ENCODE results near the gene SLC22A31.

SLC22A31 gene

GRCh38 chr16:89169778-89170177, 30.6 kb downstream of the SLC22A31 start:
- Histone ChIP-seq H3K36me3 (ENCODE audit: low read length) (no peaks in the 10 kb centered on the region), H3K9me2 (replicated peaks; ENCODE audit: insufficient read depth, low read length) (no peaks in the 10 kb centered on the region), H4K20me1 (ENCODE audit: low read depth, low read length) (no peaks in the 10 kb centered on the region), H3F3A (ENCODE audit: insufficient read depth) (no peaks in the 10 kb centered on the region), H3K79me2 (ENCODE audit: insufficient read depth, low read length) (no peaks in the 10 kb centered on the region), H2AFZ (ENCODE audit: low read depth, low read length, severe bottlenecking) (no peak overlapping the region), H3K9me3 (ENCODE audit: insufficient read depth, low read length) (no peaks in the 10 kb centered on the region), H3K4me2 (ENCODE audit: low read depth, low read length, poor library complexity, severe bottlenecking) (no peak overlapping the region), H3K4me3 (ENCODE audit: insufficient read depth, low read length, poor library complexity, severe bottlenecking) (no peak overlapping the region), H3K9ac (ENCODE audit: low read length) (no peak overlapping the region), H3K27ac (ENCODE audit: low read depth, low read length) (no peak overlapping the region), H3K27me3 (ENCODE audit: low read length) (no peaks in the 10 kb centered on the region)
- no peak for TF ChIP-seq EZH2phosphoT487 (conservative IDR thresholded peaks at IDR 0.05; ENCODE audit: low read length)
- no peak for TF ChIP-seq CTCF (IDR thresholded peaks at IDR 0.05; ENCODE audit: insufficient read depth, low read length, poor library complexity, severe bottlenecking)

- no peak for TF ChIP-seq EZH2phosphoT487 (conservative IDR thresholded peaks at IDR 0.05; ENCODE audit: low read length)
- TF ChIP-seq CTCF (IDR thresholded peaks at IDR 0.05; ENCODE audit: insufficient read depth, low read length, poor library complexity, severe bottlenecking), result no peak
- H4K20me1 ChIP-seq (ENCODE audit: low read depth, low read length), result no peaks in the 10 kb centered on the region
- no peak overlapping the region for H2AFZ ChIP-seq (ENCODE audit: low read depth, low read length, severe bottlenecking)
- H3K4me3 ChIP-seq (ENCODE audit: insufficient read depth, low read length, poor library complexity, severe bottlenecking), result no peak overlapping the region
- H3F3A ChIP-seq (ENCODE audit: insufficient read depth), result no peaks in the 10 kb centered on the region
- H3K27ac ChIP-seq (ENCODE audit: low read depth, low read length), result no peak overlapping the region
- H3K27me3 ChIP-seq (ENCODE audit: low read length), result no peaks in the 10 kb centered on the region
- H3K9me3 ChIP-seq (ENCODE audit: insufficient read depth, low read length), result no peaks in the 10 kb centered on the region
- H3K36me3 ChIP-seq (ENCODE audit: low read length), result no peaks in the 10 kb centered on the region
- no peaks in the 10 kb centered on the region for H3K9me2 ChIP-seq (replicated peaks; ENCODE audit: insufficient read depth, low read length)
- no peak overlapping the region for H3K9ac ChIP-seq (ENCODE audit: low read length)
- no peaks in the 10 kb centered on the region for H3K79me2 ChIP-seq (ENCODE audit: insufficient read depth, low read length)
- H3K4me2 ChIP-seq (ENCODE audit: low read depth, low read length, poor library complexity, severe bottlenecking), result no peak overlapping the region
These were observed 31.8 kb downstream of the SLC22A31 start for GRCh38 chr16:89168381-89169189.

- no peaks in the 10 kb centered on the region for H3K79me2 ChIP-seq (ENCODE audit: insufficient read depth, low read length)
- no peak overlapping the region for H3K4me2 ChIP-seq (ENCODE audit: low read depth, low read length, poor library complexity, severe bottlenecking)
- H4K20me1 ChIP-seq (ENCODE audit: low read depth, low read length), result no peaks in the 10 kb centered on the region
- no peak overlapping the region; the same call in 1 of the 2 replicates for H3K9ac ChIP-seq (ENCODE audit: low read length)
- TF ChIP-seq CTCF (IDR thresholded peaks at IDR 0.05; ENCODE audit: insufficient read depth, low read length, poor library complexity, severe bottlenecking) (peak; percentile 68), EZH2phosphoT487 (conservative IDR thresholded peaks at IDR 0.05; ENCODE audit: low read length) (no peak)
- no peaks in the 10 kb centered on the region for H3F3A ChIP-seq (ENCODE audit: insufficient read depth)
- H3K27me3 ChIP-seq (ENCODE audit: low read length), result no peaks in the 10 kb centered on the region
- H3K27ac ChIP-seq (ENCODE audit: low read depth, low read length), result no peak overlapping the region
- H3K36me3 ChIP-seq (ENCODE audit: low read length), result no peaks in the 10 kb centered on the region
- no peaks in the 10 kb centered on the region for H3K9me2 ChIP-seq (replicated peaks; ENCODE audit: insufficient read depth, low read length)
- no peak overlapping the region for H2AFZ ChIP-seq (ENCODE audit: low read depth, low read length, severe bottlenecking)
- H3K4me3 ChIP-seq (ENCODE audit: insufficient read depth, low read length, poor library complexity, severe bottlenecking), result no peak overlapping the region
- no peaks in the 10 kb centered on the region for H3K9me3 ChIP-seq (ENCODE audit: insufficient read depth, low read length)
These were observed 32.9 kb downstream of the SLC22A31 start for GRCh38 chr16:89167425-89167941.
